Measurements from ENCODE around the gene STAM2. TPM values are rescaled to one million over a fixed set of nuclear protein-coding genes. Genes with fewer than 3 reads are reported as not detected.
"Not testable (repeated sequence)": the region's sequence is repeated elsewhere in the genome, so short reads cannot be mapped to it uniquely, and the experiment has no call there.

STAM2 gene
- total and polyA plus RNA-seq, 3 donors from 2014 or later: 35.7 to 47.6 (median 37.7) TPM

- no peak for DNase-seq
- H3K27ac ChIP-seq: no peak overlapping the region
- H3K27me3 ChIP-seq: no peaks in the 10 kb centered on the region
- TF ChIP-seq POLR2A (IDR thresholded peaks at IDR 0.05) (no peak), CTCF (IDR thresholded peaks at IDR 0.05) (no peak)
- H3K4me1 ChIP-seq: peaks cover 15% of the 10 kb centered on the region
- intact Hi-C loops (cut with DNase I; ENCODE audit: low total_unique reads): no loop called here
- no peaks in the 10 kb centered on the region for H3K9me3 ChIP-seq
- WGBS, 2 donors: 41 to 43% methylated on average over 2 of the region's 2 CpGs
- H3K36me3 ChIP-seq (ENCODE audit: low read depth, missing control alignments): no peaks in the 10 kb centered on the region
- H3K4me3 ChIP-seq: no peak overlapping the region
Observed at GRCh38 chr2:152173831-152174230, 1.7 kb downstream of the STAM2 start.

DNA sequence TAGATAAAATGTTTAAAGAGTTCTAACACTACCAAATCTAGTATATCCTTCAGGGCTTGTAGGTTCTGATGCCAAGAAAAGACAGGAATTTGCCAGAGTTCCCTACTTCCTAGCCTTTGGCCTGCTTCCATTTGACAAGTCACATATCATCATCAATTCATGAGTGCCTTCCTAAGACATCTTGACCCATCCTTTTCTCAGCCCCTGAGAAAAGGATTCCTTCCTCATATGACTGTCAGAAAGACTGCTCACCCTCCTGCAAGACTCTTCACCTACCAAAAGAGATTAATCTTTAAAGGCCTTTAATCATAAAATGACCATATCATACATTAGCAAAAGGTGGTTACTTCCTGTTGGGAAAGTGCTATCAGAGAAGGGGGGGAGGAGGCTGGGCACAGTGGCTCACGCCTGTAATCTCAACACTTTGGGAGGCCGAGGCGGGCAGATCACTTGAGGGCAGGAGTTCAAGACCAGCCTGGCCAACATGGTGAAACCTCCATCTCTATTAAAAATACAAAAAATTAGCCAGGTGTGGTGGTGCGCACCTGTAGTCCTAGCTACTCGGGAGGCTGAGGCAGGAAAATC, 3.3 kb downstream of the STAM2 start:
- intact Hi-C loops (cut with DNase I; ENCODE audit: low total_unique reads); H3K4me3 ChIP-seq; H3K27ac ChIP-seq; H3K27me3 ChIP-seq; DNase-seq; H3K9me3 ChIP-seq; H3K36me3 ChIP-seq (ENCODE audit: low read depth, missing control alignments): not testable (repeated sequence)
- H3K4me1 ChIP-seq: peaks cover 20% of the 10 kb centered on the region
- 88 to 91% methylated on average over 5 of the region's 5 CpGs for WGBS, 2 donors

- Histone ChIP-seq H3K27ac (no peak overlapping the region), H3K4me3 (no peak overlapping the region), H3K36me3 (ENCODE audit: low read depth, missing control alignments) (no peaks in the 10 kb centered on the region), H3K4me1 (peaks cover 22% of the 10 kb centered on the region), H3K9me3 (no peaks in the 10 kb centered on the region), H3K27me3 (no peaks in the 10 kb centered on the region)
- WGBS, 2 donors: 59 to 63% methylated on average over 4 of the region's 4 CpGs
- no peak for DNase-seq
- TF ChIP-seq CTCF (IDR thresholded peaks at IDR 0.05): no peak
- TF ChIP-seq POLR2A (IDR thresholded peaks at IDR 0.05): no peak
- intact Hi-C loops (cut with DNase I; ENCODE audit: low total_unique reads): no loop called here
Observed at GRCh38 chr2:152171718-152172117, 3.8 kb downstream of the STAM2 start.

GRCh38 chr2:152169158-152169557, 6.4 kb downstream of the STAM2 start:
- peaks cover 23% of the 10 kb centered on the region for H3K4me1 ChIP-seq
- DNase-seq; H3K27me3 ChIP-seq; H3K9me3 ChIP-seq; H3K4me3 ChIP-seq; H3K27ac ChIP-seq; H3K36me3 ChIP-seq (ENCODE audit: low read depth, missing control alignments): not testable (repeated sequence)
- intact Hi-C loops (cut with DNase I; ENCODE audit: low total_unique reads): loop anchor here (10.0 kb wide), 1 partner anchor 134 kb away; no protein-coding TSS in a partner anchor
- 89 to 92% methylated on average over 7 of the region's 7 CpGs for WGBS, 2 donors

- not testable (repeated sequence) for DNase-seq; H3K36me3 ChIP-seq (ENCODE audit: low read depth, missing control alignments); H3K4me3 ChIP-seq; H3K27me3 ChIP-seq; H3K27ac ChIP-seq; H3K9me3 ChIP-seq
- intact Hi-C loops (cut with DNase I; ENCODE audit: low total_unique reads): loop anchor here (10.0 kb wide), 1 partner anchor 133 kb away; no protein-coding TSS in a partner anchor
- H3K4me1 ChIP-seq: peaks cover 18% of the 10 kb centered on the region
- 94 to 95% methylated on average over 1 of the region's 1 CpG for WGBS, 2 donors
Observed at GRCh38 chr2:152167470-152167869, 8.1 kb downstream of the STAM2 start.

DNA sequence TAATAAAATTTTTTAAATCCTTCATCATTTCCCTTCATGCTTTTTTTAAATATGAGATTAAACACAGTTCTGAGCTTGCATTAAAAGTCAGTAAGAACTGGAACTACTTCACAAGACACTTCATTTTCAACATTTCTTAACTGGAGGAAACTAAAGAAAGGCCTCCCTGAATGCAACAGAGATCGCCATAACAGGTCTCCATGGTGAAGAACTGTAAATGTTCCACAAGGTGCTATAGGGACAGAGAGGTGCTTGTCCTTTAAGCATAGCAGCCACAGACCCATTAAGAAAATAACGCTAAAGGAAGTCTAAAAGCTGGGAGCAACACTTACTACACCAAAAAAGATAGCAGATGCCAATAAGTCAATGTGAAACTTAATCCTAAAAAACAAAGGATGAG, 8.5 kb downstream of the STAM2 start:
- Histone ChIP-seq H3K4me1 (peaks cover 18% of the 10 kb centered on the region), H3K36me3 (ENCODE audit: low read depth, missing control alignments) (no peaks in the 10 kb centered on the region), H3K9me3 (no peaks in the 10 kb centered on the region), H3K27ac (no peak overlapping the region), H3K27me3 (no peaks in the 10 kb centered on the region), H3K4me3 (no peak overlapping the region)
- TF ChIP-seq CTCF (IDR thresholded peaks at IDR 0.05) (no peak), POLR2A (IDR thresholded peaks at IDR 0.05) (no peak)
- no peak for DNase-seq
- intact Hi-C loops (cut with DNase I; ENCODE audit: low total_unique reads): loop anchor here (10.0 kb wide), 1 partner anchor 132 kb away; no protein-coding TSS in a partner anchor
- 40 to 53% methylated on average over 2 of the region's 2 CpGs for WGBS, 2 donors
